ENCODE measurements around the gene CACNB2.

- TF ChIP-seq POLR2A (IDR thresholded peaks at IDR 0.05; ENCODE audit: low read depth, low read length), result no peak
- no peak for TF ChIP-seq SREBF2 (IDR thresholded peaks at IDR 0.05; ENCODE audit: low read length)
- TF ChIP-seq SP1 (IDR thresholded peaks at IDR 0.05; ENCODE audit: low read depth, low read length), result no peak
- TF ChIP-seq JUND (IDR thresholded peaks at IDR 0.05; ENCODE audit: low read depth, low read length), result no peak
- TF ChIP-seq FOXM1 (IDR thresholded peaks at IDR 0.05; ENCODE audit: low read depth, low read length), result no peak
Measured at GRCh38 chr10:18418541-18419215, 278.5 kb downstream of the CACNB2 start.

Data from GM12878 (cell line).